Measurements from ENCODE around the gene GPATCH4.
"Not testable (repeated sequence)": the region's sequence is repeated elsewhere in the genome, so short reads cannot be mapped to it uniquely, and the experiment has no call there.

GPATCH4 gene

DNA sequence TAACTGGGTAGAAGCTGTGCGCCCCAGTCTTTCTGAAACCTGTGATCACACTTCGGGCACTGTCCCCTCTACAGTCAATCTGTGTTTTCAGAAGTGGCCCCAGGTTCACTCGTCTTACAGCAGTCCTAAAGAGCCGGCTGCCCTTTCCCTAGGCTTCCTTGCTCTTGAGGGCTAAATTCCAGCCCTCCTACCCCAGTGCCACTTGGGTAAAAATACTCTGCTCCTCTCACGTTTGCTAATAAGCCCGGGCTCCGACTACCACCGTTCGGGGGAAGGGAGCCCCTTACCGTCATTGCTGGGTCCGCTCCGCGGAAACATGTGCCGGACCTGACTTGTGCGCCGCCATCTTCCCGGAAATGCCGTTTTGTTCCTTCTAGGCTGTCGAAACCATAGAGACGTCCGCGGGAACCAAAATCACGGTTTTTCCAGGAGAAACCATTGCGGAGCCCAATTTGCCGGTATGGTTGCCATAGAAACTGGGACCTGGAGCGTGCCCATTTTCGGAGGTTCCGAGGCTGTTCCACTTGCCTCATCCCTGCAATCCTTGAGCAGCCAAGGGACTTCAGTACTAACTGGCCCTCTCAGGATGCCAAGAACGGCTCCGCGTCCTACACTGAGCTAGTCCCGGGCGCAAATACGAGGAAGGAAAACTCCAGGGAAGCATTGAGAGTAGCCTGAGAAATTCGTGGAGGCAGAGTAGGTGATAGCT, at the start of gene GPATCH4:
Gene GPATCH4, minus strand, starts transcription at position 358 of the 709 bp plus-strand sequence.
- peak; percentile 82 to 88 for DNase-seq

DNA sequence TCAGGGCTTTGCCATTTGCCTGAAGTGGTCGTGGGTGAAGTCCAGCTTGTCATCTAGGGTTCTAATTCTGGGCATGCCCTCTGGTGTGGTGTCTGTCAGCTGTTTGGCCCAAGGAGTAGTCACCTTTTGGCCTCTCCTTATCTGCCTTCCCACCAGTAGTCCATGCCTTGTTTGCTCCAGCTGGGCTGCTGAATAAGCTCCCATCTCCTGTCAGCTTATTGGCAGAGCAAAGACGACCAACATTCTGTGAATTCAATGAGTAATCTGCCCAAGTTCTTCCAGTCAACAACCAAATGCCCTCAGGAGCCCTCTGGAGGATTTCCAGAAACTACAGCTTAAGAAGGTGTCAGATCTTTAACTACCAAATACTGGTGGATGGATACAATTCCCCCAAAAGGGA, 47.7 kb upstream of the GPATCH4 start:
- DNase-seq, result no peak

DNA sequence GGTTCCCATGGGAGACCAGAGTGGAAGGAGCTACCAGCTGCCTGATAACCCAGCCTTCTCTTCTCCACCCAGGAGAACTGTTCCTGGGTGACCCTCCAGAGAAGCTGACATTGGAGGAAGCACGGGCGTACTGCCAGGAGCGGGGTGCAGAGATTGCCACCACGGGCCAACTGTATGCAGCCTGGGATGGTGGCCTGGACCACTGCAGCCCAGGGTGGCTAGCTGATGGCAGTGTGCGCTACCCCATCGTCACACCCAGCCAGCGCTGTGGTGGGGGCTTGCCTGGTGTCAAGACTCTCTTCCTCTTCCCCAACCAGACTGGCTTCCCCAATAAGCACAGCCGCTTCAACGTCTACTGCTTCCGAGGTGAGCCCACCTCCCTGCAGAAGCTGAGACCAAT, 47.2 kb upstream of the GPATCH4 start:
- no peak for DNase-seq

DNA sequence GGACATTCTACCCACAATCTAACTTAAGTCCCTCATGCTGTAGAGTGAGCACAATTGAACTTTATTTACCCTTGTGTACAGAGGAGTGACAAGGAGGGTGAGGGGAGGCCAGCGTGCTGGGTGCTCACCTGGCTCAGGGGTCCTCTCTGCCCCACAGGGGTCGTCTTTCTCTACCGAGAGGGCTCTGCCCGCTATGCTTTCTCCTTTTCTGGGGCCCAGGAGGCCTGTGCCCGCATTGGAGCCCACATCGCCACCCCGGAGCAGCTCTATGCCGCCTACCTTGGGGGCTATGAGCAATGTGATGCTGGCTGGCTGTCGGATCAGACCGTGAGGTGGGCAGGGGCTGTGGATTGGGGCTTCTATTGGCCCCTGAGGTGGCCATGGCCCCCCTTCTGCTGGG, 46.1 kb upstream of the GPATCH4 start:
- no peak for DNase-seq

DNA sequence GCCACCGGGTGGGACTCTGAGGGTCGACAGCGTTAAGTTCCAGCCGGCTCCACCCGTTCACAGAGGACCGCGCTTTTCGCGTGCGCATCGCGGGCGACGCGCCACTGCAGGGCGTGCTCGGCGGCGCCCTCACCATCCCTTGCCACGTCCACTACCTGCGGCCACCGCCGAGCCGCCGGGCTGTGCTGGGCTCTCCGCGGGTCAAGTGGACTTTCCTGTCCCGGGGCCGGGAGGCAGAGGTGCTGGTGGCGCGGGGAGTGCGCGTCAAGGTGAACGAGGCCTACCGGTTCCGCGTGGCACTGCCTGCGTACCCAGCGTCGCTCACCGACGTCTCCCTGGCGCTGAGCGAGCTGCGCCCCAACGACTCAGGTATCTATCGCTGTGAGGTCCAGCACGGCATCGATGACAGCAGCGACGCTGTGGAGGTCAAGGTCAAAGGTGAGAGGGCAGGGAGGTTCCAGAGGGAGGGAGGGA, 45.5 kb upstream of the GPATCH4 start:
- no peak for DNase-seq

DNA sequence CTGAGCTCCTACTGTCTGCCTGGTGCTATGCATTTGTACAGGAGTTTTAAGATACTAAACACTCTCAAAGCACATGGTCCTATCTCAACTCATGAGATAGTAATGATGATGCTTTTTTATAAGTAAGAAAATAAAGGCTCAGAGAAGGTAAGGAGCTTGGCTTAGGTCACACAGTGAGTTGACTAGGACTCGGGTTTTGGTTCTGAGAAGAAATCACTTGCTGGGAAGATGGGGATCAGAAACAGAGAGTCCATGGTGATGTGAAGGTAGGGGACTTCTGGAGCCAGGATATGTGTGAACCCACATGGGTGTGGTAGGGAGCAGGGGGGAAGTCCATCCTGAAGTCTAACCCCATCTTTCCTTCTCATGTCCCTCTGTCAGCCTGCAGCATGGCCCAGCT, 44.4 kb upstream of the GPATCH4 start:
- no peak for DNase-seq

DNA sequence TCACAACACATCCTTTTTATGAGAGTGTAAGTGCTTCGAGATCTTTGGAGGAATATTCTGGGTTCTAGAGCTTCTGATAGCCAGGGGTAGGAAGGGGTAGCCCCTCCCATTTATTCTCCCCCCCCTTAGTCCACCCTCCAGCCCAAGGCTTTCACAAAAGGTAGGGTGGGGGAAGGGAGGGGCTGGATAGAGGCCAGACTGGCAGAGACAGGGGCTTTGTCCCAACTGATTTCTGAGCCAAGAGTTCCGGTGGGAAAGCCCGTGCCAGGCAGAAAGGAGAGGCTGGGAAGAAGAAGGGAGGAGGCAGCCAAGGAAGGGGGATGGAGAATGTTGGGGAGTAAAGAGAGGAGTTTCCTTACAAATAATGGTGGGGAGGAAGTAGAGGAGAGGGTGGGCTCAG, 43.8 kb upstream of the GPATCH4 start:
- no peak for DNase-seq

DNA sequence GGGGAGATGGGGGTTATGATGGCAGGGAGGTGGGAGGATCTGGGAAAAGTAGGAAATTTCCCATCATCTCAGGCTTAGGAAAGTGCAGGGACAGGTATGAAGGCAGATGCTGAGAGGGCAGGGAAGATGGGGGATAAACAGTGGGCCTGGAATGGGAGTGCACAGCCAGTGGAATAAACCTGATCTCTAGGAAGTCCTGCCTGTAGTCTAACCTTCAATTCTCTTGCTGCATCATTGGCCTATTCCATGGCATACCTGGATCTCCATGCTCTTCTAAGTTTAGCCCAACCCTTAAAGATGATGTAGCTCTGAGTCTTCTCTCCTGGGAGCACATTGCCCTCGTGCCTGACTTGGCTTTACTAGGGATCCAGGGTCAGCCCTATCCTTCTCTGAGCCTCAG, 43.4 kb upstream of the GPATCH4 start:
- no peak for DNase-seq

DNA sequence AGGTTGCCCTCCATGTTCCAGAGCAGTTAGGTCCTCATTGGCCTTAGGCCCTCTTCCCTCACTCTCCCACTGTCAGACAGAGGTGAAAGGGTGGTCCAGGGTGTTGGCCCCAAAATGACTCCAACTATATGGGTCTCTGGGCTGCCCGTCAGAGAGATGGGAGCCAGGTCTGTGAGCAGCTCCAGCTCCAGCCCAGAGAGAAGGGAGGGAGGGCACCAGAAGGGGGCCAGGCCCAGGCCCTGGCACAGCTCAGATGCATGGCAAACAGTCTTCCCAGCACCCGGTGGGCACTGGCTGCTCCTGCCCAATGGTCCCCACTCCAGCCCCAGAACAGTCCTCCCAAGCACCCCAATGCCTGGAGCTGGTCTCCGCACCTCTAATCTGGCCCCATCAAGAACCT, 42.9 kb upstream of the GPATCH4 start:
- no peak for DNase-seq

DNA sequence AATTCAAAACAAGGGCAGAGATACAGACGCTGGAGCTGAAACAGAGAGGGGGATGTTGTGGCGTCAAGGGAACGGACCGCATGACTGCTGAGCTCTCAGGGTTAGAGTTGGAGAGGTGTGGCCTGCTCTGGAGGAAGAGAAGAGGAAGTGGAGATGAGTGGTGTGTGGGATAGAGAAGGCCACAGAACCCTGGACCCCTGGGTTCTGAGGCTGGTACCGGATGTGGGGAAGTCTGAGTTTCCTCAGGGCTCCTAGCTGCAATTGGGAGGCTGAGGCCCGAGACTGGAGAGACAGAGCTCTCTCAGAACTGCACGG, 42.5 kb upstream of the GPATCH4 start:
- DNase-seq, result no peak

DNA sequence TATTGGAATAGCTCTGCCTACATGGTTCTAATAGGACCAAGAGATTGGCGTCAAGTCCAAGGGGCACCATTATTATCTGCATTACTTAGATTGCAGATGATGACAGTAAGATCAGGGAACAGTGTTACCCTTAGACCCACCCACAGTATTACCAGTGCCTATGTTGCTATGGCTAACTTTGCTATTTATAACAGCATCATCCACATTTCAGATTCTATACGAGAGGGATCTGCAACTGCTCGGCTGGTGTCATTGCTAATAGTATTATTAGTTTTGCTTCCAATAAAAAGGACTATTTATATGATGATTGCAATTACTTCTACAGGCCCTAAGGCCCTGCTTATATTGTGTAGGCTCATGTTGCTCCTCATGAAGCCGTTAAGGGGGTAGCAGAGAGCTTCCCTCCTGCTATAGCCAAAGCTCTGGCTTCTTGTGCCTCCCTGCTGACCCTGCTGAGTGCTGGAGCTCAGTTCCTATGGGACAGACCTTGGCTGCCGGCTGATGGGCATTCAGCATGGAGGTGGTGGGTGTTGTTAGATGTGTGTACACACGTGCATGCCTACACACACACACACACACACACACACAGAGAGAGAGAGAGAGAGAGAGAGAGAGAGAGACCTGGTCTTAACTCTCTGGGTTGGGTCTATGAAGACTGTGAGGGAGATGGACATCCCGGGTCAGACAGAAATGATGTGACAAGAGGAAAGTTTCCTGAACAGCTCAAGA, 41.9 kb upstream of the GPATCH4 start:
- DNase-seq, result no peak

DNA sequence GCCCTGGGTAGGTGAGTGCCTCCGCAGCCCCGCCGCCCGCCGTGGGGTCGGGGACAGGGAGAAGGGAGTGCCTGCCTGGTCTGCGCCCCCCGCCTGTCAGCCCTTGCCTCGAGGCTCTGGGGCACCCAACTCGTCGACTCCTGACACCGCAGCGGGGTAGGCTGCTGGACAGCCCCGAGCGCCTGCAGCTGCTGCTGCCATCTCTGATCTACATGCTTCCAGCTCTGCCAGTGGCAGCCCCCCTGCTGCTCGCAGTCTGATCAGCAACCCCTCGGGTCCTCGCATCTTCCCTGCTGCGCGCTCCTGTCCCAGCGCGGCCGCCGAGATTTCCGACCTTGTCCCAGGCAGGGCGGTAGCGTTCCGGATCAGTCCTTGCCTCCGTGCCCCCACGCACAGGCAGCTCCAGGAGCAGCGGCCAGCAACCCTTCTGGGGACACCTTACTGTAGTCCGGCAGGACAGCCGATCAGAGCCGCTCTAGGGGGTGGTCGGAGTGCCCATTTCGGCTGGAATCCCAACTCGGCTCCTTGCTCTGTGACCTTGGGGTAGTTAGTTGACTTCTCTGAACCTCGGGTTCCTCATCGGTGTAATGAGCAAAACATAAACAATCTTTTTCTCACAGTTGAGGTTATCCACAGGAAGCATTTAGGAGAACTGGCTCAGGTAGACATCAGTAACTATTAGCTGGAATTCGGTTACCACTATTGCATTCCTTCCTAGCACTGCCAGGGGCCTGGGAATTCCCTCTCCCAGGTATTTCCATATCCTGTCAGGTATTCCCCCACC, 41.2 kb upstream of the GPATCH4 start:
- DNase-seq, result no peak

DNA sequence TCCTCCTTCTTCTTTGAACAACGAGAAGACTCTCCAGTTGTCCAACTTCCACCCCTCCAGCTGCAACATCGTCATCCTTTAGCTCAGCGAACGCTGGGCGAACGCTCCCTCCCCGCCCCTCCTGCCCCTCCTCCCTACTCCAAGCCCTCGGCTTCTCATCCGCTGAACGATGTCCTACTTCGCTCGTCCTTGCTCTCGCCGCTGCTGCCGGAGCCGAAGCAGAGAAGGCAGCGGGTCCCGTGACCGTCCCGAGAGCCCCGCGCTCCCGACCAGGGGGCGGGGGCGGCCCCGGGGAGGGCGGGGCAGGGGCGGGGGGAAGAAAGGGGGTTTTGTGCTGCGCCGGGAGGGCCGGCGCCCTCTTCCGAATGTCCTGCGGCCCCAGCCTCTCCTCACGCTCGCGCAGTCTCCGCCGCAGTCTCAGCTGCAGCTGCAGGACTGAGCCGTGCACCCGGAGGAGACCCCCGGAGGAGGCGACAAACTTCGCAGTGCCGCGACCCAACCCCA, 40.5 kb upstream of the GPATCH4 start, which contains the start of gene BCAN:
Gene BCAN, plus strand, starts transcription at position 357 of the 504 bp plus-strand sequence. CDS start 3,938 bp downstream, outside the sequence.
- DNase-seq, result no peak

DNA sequence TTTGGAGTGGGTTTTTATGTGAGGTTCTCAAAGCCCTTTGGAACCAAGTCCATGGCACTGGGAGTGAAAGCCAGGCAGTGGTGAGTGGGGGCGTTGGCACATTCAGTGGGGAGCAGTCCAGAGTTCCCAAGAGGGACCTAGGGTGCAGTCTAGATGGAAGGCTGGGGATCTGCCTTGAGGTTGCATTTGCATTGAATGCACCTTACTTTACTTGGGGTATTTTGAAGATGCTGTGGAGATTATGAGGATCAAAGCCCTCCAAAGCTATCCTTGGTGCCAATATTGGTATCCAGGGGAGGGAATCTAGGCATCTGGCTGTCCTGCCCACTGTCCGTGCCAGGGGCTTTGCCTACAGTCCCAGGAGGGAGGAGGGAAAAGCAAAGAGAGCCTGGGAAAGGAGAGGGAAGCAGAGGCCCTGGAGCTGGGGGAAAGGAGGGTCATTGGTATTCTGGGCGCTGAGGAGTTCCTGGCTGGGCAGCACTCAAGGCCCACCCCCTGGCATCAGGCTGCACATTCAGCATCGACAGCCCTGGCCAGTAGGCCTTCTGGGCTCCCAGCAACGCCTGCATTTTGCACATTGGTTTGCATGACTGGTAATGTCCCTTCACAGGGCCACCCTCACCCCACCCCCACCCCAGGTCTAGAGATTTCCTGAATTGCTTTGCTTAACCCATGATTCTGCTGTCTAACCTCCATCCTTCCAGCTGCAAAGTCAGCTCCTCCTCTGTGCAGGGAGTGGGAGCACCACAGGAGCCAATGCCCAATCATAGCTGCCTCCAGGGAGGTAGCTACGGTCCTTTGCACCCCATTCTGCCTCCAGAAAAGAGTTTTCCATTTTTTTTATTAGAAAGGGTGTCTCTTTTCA, 39.8 kb upstream of the GPATCH4 start:
- DNase-seq, result no peak

DNA sequence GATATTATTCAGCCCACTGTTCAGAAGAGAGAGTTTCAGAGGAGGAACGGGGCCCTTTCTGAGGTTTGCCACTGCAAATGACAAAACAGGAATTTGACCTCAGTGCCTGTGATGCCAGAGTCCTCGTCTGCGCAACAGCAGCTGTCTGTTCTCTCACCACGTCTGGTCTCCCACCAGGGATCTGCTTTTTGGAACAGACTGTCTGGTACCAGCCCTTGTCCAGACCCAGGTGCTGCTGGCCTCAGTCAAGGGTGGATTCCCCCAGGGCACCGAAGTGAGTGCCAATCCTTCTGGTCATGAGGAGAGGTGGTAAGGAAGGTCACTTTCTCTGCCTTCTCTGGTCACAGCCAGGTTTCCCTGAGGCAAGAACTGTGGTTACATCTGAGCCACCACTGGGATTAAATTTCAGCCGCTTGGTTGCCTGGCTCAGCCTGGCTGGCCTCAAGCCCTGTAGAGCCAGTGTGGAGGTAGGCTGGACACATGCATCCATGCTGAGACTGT, 38.4 kb upstream of the GPATCH4 start:
- DNase-seq, result no peak

DNA sequence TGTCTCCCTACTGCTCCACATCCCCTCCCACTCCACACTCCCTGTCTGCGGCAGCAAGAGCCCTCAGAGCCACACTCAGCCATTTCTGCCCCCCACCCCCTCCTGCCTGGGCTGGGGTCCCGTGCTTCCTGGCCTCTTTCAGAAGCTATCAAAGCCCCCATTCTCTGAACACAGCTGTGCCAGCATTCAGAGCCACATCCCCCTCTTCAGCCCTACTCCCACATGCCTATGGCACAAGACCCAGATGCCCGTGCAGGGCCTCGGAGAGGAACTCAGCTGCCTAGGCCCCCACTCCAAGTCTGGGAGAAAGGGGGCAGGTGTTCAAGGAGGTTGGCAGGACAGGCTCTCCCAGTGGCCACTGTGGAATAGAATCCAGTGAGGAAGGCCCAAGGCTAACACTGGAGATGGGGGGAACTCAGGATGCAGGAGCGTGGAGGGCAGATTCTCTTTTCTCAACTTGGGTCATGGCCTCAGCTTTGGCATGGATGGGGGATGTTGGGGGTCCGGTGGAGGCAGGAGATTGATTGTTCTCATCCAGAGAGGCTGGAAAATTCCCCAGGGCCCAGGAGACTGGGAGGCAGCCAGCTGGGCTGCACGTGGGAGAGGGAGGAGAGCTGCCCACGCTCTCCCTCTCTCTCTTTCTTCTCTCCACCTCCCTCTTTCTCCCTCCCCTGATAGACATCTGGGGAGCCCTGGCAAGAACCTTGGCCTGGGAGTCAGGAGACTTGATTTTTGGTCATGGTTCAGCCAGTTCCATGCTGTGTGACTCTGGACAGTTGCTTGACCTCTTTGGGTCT, 37.1 kb upstream of the GPATCH4 start:
- DNase-seq, result no peak

DNA sequence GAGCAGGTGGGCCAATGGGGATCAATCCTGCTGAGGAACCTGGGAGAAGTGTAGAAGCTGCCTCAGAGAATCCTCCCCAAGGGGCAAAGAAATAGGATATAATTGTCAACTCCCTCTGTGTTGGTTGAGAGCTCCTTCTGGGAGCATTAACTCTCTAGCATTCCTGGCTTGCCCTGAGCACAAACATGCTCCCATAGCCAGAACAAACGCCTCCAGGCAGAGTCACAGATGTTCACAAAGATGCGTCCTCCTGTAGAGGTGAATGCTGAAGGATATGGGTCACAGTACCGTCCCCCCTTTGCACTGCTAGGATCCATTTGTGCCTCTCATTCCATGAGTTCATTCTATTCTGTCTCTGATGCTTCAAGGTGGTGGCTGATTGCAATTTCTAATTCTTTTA, 31.1 kb upstream of the GPATCH4 start:
- no peak for DNase-seq

DNA sequence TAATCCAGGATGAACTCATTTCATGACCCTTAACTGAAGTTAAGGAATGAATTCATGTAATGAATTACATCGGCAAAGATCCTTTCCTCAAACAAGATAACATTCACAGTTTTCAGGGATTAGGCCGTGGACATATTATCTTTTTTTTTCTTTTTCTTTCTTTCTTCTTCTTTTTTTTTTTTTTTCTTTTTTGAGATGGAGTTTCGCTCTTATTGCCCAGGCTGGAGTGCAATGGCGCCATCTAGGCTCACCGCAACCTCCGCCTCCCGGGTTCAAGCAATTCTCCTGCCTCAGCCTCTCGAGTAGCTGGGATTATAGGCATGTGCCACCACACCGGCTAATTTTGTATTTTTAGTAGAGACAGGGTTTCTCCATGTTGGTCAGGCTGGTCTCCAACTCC, 29.9 kb upstream of the GPATCH4 start:
- not testable (repeated sequence) for DNase-seq

DNA sequence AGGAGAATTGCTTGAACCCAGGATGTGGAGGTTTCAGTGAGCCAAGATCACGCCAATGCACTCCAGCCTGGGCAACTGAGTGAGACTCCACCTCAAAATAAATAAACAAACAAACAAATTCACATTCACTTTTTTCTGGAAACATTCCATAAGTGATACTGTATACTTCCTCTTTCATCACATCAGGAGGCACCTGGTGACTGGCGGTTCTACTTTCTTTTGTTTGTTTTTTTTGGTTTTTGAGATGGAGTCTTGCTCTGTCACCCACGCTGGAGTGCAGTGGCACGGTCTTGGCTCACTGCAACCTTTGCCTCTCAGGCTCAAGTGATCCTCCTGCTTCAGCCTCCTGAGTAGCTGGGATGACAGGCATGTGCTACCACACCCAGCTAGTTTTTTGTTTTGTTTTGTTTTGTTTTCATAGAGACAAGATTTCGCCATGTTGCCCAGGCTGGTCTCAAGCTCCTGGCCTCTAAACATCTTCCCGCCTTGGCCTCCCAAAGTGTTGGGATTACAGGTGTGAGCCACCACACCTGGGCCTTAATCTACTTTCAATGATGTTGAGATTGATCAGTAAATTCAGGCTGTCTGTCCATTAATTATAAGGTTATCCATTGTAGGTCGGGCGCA, 28.7 kb upstream of the GPATCH4 start:
- no peak for DNase-seq

DNA sequence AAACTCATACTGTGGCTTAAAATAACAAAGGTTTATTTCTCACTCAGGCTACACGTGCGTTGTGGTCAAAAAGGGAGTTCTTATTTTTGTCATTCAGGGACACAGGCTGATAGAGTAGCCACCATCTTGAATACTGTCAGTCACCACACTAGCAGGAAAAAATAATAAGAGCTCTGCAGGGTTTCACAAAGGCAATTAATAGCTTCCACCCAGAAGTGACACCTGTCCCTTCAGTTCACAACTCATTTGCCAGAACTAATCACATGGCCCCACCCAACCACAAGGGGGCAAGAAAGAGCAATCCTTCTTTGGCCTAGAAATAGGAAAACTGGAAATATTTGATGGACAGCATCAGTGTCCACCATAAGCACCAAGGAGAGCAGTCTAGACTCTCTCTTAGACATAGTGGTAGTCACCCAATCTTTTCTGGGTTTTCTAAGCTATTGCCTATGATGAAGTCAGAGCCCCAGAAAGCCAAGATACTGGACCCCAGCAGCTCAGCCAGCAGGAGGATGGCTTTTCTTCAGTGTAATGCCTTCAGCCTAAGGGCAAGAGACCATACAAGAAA, 26.1 kb upstream of the GPATCH4 start:
- peak; percentile 32 to 54 for DNase-seq

DNA sequence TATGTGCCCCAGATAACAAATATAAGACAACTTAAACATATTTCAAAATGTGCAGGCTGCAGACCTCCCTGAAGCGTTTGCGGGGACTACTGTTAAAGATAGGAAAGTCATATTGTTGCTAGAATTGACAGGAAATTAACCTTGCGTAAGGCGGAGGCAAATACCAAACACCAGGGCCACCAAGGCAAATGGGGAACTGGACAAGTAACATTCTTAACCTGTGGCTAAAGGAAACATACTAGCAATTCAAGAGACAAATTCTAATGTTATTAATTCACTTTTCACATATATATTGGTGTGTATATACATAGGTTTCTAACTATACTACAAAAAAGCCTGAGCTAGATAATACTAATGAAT, 24.8 kb upstream of the GPATCH4 start:
- no peak for DNase-seq
